GM12878 (cell line): ENCODE results near the gene TMIGD3. TPM values are rescaled to one million over a fixed set of nuclear protein-coding genes. Genes with fewer than 3 reads are reported as not detected.

ENCODE experiments used
- ATAC-seq: fragments of 200-7000 bp; cut with Tn5 transposase; 3 replicates; pipeline ENCODE4 v1.9.1; 2020; ENCODE audit warnings: mild to moderate bottlenecking, moderate library complexity
- BruUV-seq: library from RNA; stranded (reverse); fragments of 400-500 nt; replicated peaks from 2 replicates; lab custom pipeline; 2021; lab: Mats Ljungman, UMichigan
- CTCF ChIA-PET: fragments of 300-600 bp; sonication (Branson Sonifier 250); formaldehyde crosslinking; extraction: SDS; loops from one replicate; lab custom pipeline; 2021; ENCODE audit warnings: inconsistent platforms; lab: Yijun Ruan, JAX
- POLR2A ChIA-PET: fragments of 350-600 bp; formaldehyde crosslinking; extraction: SDS; loops from one replicate; lab custom pipeline; 2021; ENCODE audit warnings: inconsistent platforms; lab: Charles Lee
- RAD21 ChIA-PET: fragments of 300-600 bp; sonication (Branson Sonifier 250); formaldehyde crosslinking; loops from one replicate; lab custom pipeline; 2023; ENCODE audit warnings: antibody characterized with exemption; ENCODE audit not compliant: unreplicated experiment; lab: Charles Lee
- SMC1A ChIA-PET: fragments of 300-600 bp; sonication (Branson Sonifier 250); formaldehyde crosslinking; loops from one replicate; lab custom pipeline; 2023; ENCODE audit not compliant: unreplicated experiment, uncharacterized antibody; lab: Charles Lee
- DNase-seq: peaks from one replicate; pipeline ENCODE4 v3.0.0-alpha.2; 2011; ENCODE audit warnings: low read depth, low spot score
- FAIRE-seq: peaks from 3 replicates; lab custom pipeline; 2011; peaks lifted over from hg19 to GRCh38; lab: Jason Lieb, UNC
- H2AFZ ChIP-seq: 2 replicates; pipeline ENCODE4 v1.6.0; 2011; ENCODE audit warnings: low read depth, low read length, control low read depth; ENCODE audit not compliant: control insufficient read depth
- H3K27ac ChIP-seq: 2 replicates; pipeline ENCODE4 v1.5.1; 2011; ENCODE audit warnings: control low read depth; ENCODE audit not compliant: control insufficient read depth, insufficient read depth
- H3K27me3 ChIP-seq, 2 experiments: replicated peaks in 1 of 2; 2 replicates each; pipeline versions ENCODE4 v1.6.0 to v1.6.1; 2011; ENCODE audit warnings: low read length in 1 of 2; ENCODE audit not compliant: control insufficient read depth in 2 of 2, insufficient read depth in 2 of 2
- H3K36me3 ChIP-seq, 2 experiments: 2 replicates each; pipeline ENCODE4 v1.5.1; 2011; ENCODE audit warnings: low read length in 1 of 2; ENCODE audit not compliant: control insufficient read depth in 2 of 2, insufficient read depth in 2 of 2
- H3K4me1 ChIP-seq: 2 replicates; pipeline ENCODE4 v1.6.1; 2011; ENCODE audit warnings: mild to moderate bottlenecking, low read length, moderate library complexity, mixed read lengths; ENCODE audit not compliant: control insufficient read depth, insufficient read depth
- H3K4me2 ChIP-seq: 2 replicates; pipeline ENCODE4 v1.6.0; 2011; ENCODE audit warnings: control low read depth; ENCODE audit not compliant: control insufficient read depth, insufficient read depth
- H3K4me3 ChIP-seq: fragments of 200-600 bp; sonication (generic); 2 replicates; pipeline ENCODE4 v1.5.1; 2016
- H3K79me2 ChIP-seq: 2 replicates; pipeline ENCODE4 v1.6.0; 2011; ENCODE audit warnings: low read length; ENCODE audit not compliant: control insufficient read depth, insufficient read depth
- H3K9ac ChIP-seq: 2 replicates; pipeline ENCODE4 v1.8.0; 2011; ENCODE audit warnings: low read length, control low read depth, mixed read lengths; ENCODE audit not compliant: control insufficient read depth, insufficient read depth
- H3K9me3 ChIP-seq: replicated peaks from 3 replicates; pipeline ENCODE4 v1.5.1; 2011; ENCODE audit warnings: mild to moderate bottlenecking, low read length; ENCODE audit not compliant: control insufficient read depth, insufficient read depth
- H4K20me1 ChIP-seq: 2 replicates; pipeline ENCODE4 v1.6.0; 2011; ENCODE audit not compliant: control insufficient read depth, insufficient read depth
- BHLHE40 ChIP-seq, 2 experiments: fragments of 450-650 bp in 1 of 2; IDR thresholded peaks; 2 replicates each; pipeline ENCODE4 v1.6.1; 2011 to 2017; ENCODE audit warnings: low read depth in 2 of 2, borderline replicate concordance in 1 of 2, improper control_type of control experiment in 1 of 2, low read length in 1 of 2, mild to moderate bottlenecking in 1 of 2
- BRCA1 ChIP-seq: IDR thresholded peaks from 2 replicates; pipeline ENCODE4 v1.6.1; 2011; ENCODE audit warnings: low read depth, low read length, improper control_type of control experiment
- KLF5 ChIP-seq: fragments of 450-650 bp; IDR thresholded peaks from 2 replicates; pipeline ENCODE4 v1.6.1; 2014; ENCODE audit warnings: mild to moderate bottlenecking; ENCODE audit not compliant: partially characterized antibody
- MEF2B ChIP-seq: fragments of 450-650 bp; IDR thresholded peaks from 2 replicates; pipeline ENCODE4 v1.6.1; 2018; ENCODE audit warnings: mild to moderate bottlenecking, moderate library complexity; ENCODE audit not compliant: partially characterized antibody, poor library complexity, severe bottlenecking
- PAX5 ChIP-seq: IDR thresholded peaks from 2 replicates; pipeline ENCODE4 v1.6.1; 2011; ENCODE audit warnings: low read depth, low read length, borderline replicate concordance
- RAD21 ChIP-seq: IDR thresholded peaks from 2 replicates; pipeline ENCODE4 v1.6.1; 2011; ENCODE audit warnings: mild to moderate bottlenecking, low read depth, low read length, moderate library complexity; ENCODE audit not compliant: insufficient read depth
- RAD51 ChIP-seq: fragments of 450-650 bp; IDR thresholded peaks from 2 replicates; pipeline ENCODE4 v1.6.1; 2016; ENCODE audit warnings: moderate library complexity, mild to moderate bottlenecking, inconsistent platforms
- WGBS: methylation state at CpG from one replicate; pipeline ENCODE4 v1.1.6; 2016; ENCODE audit warnings: low lambda C conversion rate; ENCODE audit not compliant: insufficient replicate concordance, insufficient coverage; ENCODE audit errors: missing lambda C conversion rate; 5-methylcytosine and 5-hydroxymethylcytosine counted together
- in situ Hi-C: fragments of 300-500 bp; cut with MboI; formaldehyde crosslinking; loops from 9 replicates; pipeline ENCODE4 v1.14.3; 2018; ENCODE audit warnings: mixed read lengths
- intact Hi-C: fragments of 100-400 bp; cut with micrococcal nuclease; formaldehyde crosslinking; loops from one replicate; pipeline ENCODE4 v1.14.2; 2022; ENCODE audit not compliant: unreplicated experiment
- polyA plus RNA-seq, 11 experiments: library from polyadenylated mRNA; depleted of rRNA in 4 of 11; unstranded in 6 of 11; stranded (reverse) in 5 of 11; fragments of >200 nt; fragmentation: Nextera tagmentation in 4 of 11; fragmentation: Illumina TruSeq in 1 of 11; extraction: Ambion mirVana in 4 of 11; extraction: Trizol in 1 of 11; gene quantifications; 1 replicate in 1 of 11; 2 replicates in 10 of 11; pipeline versions ENCODE4 v1.2.1 to v1.2.3, GENCODE V29; 2011 to 2016; ENCODE audit warnings: inconsistent platforms in 2 of 11, missing spikeins in 2 of 11, low read depth in 1 of 11
- total RNA-seq, 4 experiments: library from RNA; depleted of rRNA in 3 of 4; stranded (reverse); fragments of >200 nt in 3 of 4; fragmentation: Illumina TruSeq in 1 of 4; extraction: Trizol in 1 of 4; gene quantifications; 2 replicates each; pipeline versions ENCODE4 v1.2.1 to v1.2.3, GENCODE V29; 2013 to 2021
- TF ChIP-seq, protein P1 (sequence below): IDR thresholded peaks from 2 replicates; pipeline ENCODE4 v1.6.1; 2012; ENCODE audit warnings: mild to moderate bottlenecking, low read depth, low read length

The TMIGD3 gene
- total and polyA plus RNA-seq, 10 of the 15 experiments (the other 5 are each of a cell fraction or from before 2014, with no cell fraction given), result 0.17 TPM; not detected in 9

- Histone ChIP-seq H4K20me1 (no peaks in the 10 kb centered on the region), H3K27me3 (no peaks in the 10 kb centered on the region), H3K9ac (no peak overlapping the region), H3K27ac (no peak overlapping the region), H2AFZ (no peak overlapping the region), H3K4me2 (no peak overlapping the region), H3K79me2 (no peaks in the 10 kb centered on the region), H3K4me1 (no peaks in the 10 kb centered on the region), H3K4me3 (no peak overlapping the region), H3K9me3 (no peaks in the 10 kb centered on the region), H3K36me3 (no peaks in the 10 kb centered on the region)
- intact Hi-C loops, result no loop called here
- WGBS, result 80% methylated on average over 7 of the region's 7 CpGs
- FAIRE-seq (no peak), DNase-seq (no peak), ATAC-seq (no peak)
- no TSS peak for BruUV-seq
- POLR2A ChIA-PET, result interaction anchor here (0.6 to 1.0 kb wide), 3 partner anchors 13 to 1586 kb away, joined by 3 to 4 read pairs (median 3); no protein-coding TSS in a partner anchor
- RAD21 ChIA-PET, result no interaction called here
- CTCF ChIA-PET, result interaction anchor here (1.3 to 1.8 kb wide), 4 partner anchors 17 to 280 kb away, joined by 3 to 6 read pairs (median 3); partner anchors contain the start of genes ADORA3 and TMIGD3
- SMC1A ChIA-PET, result interaction anchor here (0.6 to 12.1 kb wide), 6 partner anchors 10 to 464 kb away, joined by 3 to 128 read pairs (median 8); no protein-coding TSS in a partner anchor
- no peak for TF ChIP-seq RAD51
- TF ChIP-seq, protein P1, sequence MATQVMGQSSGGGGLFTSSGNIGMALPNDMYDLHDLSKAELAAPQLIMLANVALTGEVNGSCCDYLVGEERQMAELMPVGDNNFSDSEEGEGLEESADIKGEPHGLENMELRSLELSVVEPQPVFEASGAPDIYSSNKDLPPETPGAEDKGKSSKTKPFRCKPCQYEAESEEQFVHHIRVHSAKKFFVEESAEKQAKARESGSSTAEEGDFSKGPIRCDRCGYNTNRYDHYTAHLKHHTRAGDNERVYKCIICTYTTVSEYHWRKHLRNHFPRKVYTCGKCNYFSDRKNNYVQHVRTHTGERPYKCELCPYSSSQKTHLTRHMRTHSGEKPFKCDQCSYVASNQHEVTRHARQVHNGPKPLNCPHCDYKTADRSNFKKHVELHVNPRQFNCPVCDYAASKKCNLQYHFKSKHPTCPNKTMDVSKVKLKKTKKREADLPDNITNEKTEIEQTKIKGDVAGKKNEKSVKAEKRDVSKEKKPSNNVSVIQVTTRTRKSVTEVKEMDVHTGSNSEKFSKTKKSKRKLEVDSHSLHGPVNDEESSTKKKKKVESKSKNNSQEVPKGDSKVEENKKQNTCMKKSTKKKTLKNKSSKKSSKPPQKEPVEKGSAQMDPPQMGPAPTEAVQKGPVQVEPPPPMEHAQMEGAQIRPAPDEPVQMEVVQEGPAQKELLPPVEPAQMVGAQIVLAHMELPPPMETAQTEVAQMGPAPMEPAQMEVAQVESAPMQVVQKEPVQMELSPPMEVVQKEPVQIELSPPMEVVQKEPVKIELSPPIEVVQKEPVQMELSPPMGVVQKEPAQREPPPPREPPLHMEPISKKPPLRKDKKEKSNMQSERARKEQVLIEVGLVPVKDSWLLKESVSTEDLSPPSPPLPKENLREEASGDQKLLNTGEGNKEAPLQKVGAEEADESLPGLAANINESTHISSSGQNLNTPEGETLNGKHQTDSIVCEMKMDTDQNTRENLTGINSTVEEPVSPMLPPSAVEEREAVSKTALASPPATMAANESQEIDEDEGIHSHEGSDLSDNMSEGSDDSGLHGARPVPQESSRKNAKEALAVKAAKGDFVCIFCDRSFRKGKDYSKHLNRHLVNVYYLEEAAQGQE, result no peak
- TF ChIP-seq RAD21, result no peak
- no peak for TF ChIP-seq MEF2B
- TF ChIP-seq KLF5, result no peak
- TF ChIP-seq PAX5, result no peak
- no peak for TF ChIP-seq BRCA1
- TF ChIP-seq BHLHE40 (IDR thresholded peaks at IDR 0.05; ENCODE audit: borderline replicate concordance in 1 of 2, low read depth in 2 of 2, low read length in 1 of 2), result no peak
- in situ Hi-C loops, result loop anchor here (25.0 kb wide), 1 partner anchor 876 kb away; no protein-coding TSS in a partner anchor
Observed at GRCh38 chr1:111486431-111486830, 17.0 kb downstream of the TMIGD3 start.
